Activated CD4-positive, alpha-beta T cell treated with anti-CD3 and anti-CD28 coated beads, Interleukin-2, amount 50 U/mL, for 24 hours (primary cell): ENCODE results near the gene TEX54.
"Not testable (repeated sequence)": the region's sequence is repeated elsewhere in the genome, so short reads cannot be mapped to it uniquely, and the experiment has no call there.

Experiments used
- DNase-seq, 2 donors: peaks; one replicate each; pipeline ENCODE4 v3.0.0-alpha.2; 2020; ENCODE audit warnings: low read depth in 1 of 2, low spot score in 1 of 2

The TEX54 gene

DNA sequence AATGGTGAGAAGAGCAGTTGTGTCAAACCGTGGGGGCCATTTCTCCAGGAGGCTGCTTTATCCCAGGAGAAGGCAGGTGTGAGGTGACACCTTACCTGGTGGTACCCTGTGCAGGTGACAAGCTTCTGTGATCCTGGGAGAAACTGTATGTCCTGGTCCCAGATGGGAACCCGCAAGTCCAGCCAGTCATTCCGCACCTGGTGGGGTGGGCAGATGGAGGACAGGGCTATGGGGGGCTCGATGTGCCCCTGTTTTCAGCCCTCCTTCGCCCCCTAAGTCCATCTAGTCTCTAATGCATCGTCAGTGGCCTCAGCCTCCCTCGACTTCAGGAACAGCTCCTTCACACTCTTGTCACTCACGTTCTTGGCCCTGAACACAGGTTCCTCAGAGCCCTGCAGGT lies 2.7 kb upstream of the TEX54 start:
- no peak for DNase-seq

DNA sequence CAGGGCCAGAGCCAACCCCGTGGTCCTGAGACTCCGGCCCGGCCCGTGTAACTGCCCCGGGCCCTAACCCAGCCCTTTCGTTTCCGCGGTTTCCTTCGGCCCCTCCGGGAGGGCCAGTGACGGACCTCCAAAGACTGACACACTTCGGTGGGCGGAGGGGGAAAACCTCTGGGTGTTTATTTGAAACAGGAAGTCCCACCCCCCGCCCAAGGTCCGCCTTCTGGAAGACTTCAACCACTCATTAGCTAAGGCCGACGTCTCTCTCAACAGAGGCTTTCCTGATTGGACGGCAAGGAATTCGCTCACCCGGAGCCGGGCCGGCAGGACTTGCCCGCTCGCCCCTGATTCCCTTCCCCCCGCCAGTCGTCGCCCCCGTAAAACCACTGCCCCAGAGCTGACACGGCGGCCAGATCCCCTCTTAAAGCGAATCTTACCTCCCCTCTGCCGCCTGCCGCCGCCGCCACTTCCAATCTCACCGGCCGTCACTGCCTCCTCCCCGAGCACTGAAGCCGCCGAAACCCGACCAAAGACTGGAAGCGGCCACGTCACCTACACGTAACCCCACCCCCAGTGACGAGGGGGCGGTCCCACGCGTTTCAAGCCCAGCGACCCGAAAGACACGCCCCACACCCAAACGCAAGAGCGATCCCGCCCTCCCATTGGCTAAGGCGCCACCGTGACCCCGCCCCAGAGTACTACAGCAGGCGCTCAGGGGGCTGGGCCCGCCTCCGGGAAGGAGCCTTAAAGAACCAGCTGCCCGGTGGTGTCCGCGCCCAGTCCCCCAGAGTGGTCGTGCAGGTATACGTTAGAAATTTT lies 913 bp downstream of the TEX54 start, which contains the start of gene STX5:
STX5 (minus strand) TSS at position 532 of the 816 bp plus-strand sequence. CDS start 808 bp downstream, outside the sequence.
- DNase-seq = peak; percentile 99 to 100

DNA sequence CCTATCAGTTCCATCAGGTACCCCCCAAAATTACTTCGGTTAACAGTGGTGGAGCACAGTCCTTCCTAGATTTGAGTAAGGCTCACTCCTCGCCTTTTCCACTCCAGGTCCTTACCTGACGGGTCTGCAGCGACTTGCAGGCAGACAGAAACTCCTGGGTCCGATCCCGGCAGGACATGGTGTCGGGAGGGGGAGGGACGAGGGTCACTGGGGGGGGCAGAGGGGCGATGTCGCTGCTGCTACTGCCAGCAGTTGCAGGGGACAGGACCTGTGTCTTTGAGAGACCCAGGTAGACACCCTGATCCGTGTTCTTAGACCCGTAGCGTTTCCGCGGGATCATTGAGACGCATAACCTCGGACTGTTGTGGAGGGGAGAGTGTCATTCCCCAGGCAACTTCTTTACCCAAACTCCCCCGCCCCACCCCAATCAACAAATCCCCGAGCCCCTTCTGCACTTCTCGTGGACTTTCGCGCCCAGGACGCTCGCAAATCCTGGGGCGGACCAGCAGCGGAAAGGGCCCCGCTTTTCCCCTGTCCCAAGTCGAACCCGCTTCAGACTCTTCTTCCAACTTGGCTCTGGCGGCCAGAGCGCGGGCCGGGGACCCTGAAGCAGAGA lies 1.6 kb downstream of the TEX54 start:
- DNase-seq = no peak

DNA sequence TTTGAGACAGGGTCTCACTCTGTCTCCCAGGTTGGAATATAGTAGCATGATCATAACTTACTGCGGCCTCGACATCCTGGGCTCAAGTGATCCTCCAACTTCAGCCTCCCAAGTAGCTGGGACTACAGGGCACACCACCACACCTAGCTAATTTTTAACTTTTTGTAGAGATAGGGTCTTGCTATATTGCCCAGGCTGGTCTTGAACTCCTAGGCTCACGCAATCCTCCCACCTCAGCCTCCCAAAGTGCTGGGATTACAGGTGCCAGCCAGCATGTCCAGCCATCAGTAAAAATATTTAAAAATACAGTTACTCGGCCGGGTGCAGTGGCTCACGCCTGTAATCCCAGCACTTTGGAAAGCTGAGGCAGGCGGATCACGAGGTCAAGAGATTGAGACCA lies 4.5 kb downstream of the TEX54 start:
- not testable (repeated sequence) for DNase-seq

DNA sequence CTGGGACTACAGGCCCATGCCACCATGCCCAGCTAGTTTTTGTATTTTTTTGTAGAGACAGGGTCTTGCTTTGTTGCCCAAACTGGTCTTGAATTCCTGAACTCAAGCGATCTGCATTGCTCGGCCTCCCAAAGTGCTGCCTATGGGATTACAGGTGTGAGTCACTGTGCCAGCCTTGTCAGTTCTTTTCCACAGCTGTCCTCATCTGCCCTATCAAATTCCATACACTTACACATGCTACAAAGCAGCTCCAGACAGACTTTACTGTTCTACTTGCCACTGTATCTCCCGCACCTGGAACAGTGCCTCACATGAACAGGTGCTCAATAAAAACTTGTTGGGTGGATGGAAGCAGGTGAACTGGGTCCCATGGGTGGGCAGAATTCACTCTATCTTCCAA lies 9.0 kb downstream of the TEX54 start:
- no peak for DNase-seq

DNA sequence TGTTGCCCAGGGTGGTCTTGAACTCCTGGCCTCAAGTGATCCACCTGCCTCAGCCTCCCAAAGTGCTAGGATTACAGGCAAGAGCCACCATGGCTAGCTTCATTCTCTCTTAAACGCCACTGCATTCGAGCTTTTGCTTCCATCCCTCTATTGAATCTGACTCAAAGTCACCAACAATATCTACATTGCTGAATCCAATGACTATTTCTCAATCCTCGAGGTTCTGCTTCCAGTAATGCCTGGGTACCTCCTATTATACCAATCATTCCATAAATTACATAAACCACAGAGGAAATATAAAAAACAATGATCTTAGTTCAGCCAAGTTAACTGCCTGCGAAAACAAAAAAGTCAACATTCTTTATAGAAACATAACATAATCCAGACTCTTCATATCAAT lies 15.5 kb downstream of the TEX54 start:
- no peak for DNase-seq

DNA sequence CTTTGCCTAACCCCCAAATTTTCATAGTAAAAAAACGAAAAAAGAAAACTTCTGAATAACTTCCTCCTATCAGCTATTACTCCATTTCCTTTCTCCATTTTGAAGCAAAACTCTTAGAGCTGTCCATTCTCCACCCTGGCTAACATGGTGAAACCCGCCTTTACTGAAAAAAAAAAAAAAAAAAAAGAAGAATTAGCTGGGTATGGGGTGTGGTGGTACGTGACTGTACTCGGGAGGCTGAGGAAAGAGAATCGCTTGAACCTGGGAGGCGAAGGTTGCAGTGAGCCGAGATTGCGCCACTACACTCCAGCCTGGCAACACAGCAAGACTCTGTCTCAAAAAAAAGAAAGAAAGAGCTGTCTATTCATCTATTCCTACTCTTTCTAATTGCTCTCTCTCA lies 16.1 kb downstream of the TEX54 start:
- no peak for DNase-seq

DNA sequence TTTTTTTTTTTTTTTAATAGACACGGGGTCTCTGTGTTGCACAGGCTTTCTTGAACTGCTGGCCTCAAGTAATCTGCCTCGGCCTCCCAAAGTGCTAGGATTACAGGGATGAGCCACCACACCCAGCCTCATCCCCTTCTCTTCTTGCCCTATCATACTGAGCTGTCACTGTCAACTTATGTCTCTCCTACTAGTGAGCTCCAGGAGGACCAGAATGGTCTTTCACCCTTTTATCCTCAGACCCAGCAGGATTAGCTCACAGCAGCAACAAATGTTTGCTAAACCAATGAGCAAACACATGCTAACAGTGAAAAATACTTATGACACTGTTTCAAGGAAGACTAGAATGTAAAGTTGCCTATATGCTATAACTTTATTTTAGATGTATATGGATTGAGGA lies 21.0 kb downstream of the TEX54 start:
- no peak for DNase-seq

DNA sequence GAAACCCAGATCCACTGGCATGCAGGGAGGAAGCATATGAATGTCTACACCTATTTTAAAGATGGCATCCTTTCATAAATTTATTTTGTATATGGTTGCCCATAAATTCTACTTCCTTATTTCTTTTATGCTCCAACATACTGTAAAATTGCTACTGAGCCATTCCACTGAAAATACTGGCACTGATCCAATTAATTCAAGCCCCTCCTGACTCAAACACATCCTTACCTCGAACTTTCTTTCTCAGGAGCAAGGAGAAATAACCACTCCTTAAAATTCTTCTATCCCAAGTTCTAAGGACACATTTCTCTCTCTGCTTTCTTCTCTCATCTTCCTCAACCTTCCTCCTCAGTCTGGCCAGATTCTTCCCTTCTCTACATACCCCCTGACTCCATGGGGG lies 21.9 kb downstream of the TEX54 start:
- DNase-seq = no peak

DNA sequence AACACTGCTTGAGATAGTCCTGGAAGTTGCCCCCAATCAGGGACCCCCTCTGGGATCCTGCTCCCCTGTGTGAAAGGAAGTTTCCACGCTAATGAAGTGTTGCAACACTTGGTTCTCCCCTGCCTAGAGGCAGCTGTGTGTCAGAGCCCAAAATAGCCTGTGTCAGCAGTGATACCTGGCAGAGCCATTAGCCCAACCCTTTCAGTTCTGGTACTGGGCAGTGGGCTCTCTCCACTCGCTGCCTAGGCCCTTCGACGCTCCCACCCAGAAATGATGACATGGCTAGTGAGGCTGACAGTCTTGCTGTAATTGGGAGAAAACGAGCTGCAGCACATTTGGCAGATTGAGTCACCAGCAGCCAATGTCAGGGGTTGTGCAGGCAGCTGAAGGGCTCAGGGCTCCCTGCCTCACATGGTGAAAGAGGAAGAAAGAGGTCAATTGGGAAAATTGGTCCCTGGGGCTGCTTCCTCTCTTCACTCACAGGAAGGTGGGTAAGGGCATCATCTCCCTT lies 26.0 kb downstream of the TEX54 start:
- DNase-seq = no peak

DNA sequence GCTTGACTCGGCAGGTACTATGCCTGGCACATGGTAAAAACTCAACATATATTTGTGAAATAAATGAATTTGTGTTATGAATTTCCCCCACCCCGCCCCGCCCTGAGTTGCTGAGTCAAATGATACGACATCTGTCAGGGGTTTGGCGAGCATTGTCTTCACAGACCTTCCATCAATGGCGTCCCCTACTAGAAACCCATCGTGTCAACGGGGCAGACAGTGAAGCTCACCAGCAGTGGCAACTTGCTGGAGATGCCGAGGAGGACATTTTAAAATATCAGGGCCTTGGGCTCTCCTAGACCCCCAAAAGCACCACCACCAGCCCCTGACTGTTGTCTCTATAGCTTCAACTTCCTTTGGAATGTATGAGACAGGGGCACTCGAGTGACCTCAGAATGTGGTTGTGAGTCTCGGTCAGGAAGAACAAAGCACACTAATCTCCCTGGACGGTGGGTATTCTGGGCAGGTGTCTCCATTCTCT lies 26.6 kb downstream of the TEX54 start:
- DNase-seq = no peak

DNA sequence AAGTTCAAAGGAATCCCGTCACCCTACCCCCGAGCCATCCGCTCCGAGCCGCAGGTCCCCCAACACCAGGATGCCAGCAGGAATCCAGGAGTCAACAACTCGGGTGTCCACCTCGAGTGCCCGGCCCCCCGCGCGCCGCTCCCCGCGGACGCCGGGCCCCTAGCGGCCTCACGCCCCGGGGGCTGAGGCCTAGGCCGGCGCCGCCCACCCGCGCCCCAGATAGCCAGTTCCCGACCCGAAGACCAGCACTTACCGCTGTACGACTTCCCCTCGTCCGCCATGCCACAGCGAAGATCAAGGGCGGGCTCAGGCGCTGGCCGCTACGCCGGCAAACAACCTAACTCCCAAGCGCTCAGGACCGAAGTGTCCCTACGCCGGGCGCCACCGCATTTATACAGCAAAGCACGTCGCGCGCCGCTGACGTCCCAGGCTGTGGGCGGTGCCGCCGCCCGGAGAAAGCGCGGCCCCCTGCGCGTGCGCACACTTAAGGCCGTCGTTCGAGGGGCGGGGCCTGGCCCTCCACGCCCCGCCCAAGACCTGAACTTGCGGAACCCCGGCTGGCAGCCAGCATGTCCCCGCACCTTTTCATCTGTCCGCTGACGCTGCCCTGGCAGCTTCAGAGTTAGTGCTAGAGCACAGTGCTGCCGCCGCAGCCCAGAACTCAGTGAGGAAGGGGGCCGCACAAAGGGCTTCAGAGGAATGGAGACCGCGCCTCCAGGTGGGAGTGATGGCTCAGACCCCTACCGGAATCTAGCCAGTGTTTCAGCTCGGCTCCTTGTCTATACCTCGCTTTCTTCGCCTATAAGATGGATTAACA lies 27.4 kb downstream of the TEX54 start, which contains the start of gene NXF1:
NXF1 (minus strand) TSS at position 365 of the 817 bp plus-strand sequence; CDS start at position 281, 84 bp downstream.
- peak; percentile 92 to 96 for DNase-seq

DNA sequence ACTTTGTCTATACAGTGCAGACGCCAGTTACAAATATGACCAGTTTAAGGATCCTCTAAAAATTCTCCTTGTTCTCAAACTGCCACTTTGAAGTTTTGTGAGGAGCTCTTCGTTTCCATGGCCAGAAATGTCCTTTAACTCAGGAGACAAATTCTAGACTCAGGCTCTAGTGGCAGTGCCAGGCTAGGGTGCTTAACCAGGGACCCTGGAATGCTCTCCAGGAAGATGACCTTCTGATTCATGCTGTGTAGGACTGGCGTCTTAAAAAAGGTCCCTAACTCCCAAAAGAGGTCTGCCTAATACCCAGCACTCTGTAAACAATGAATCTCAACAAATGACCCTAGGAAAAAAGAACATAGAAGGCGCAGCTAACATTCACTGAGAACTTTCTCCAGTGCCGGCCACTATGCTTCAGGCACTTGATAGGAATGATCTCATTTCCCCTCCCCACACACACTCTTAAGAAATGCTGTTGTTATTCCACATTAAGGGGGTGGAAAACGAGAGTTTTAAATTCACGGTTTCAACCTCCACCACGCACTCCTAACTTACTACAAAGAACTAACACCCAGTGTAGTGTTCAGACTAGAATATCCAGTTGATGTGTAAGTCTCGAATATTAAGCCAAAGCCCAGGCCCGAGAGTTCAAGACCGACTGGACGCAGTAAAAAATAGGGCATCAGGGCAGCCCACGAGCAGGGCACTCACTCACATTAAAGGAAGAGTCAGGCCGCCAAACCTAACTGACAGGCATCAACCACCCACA lies 28.1 kb downstream of the TEX54 start:
- DNase-seq = peak in 1 of 2 donors; percentile 27

DNA sequence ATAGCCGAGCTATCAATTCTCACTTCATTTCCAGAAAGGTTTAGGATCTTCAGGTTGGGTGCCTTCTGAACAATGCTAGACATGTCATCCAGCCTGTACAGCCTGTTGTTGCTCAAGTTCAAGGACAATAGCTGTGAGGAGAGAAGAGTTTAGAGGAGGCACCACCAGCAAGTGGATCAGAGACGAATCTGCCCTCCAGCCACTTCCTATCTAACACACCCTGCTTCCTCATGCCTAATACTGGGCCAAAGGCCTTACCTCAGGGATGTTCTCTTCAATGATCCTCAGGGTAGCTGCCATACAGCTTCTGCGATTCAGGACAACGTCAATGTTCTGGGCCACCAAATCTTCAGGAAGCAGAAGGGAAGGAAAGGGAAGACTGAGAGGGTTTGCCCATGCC lies 31.6 kb downstream of the TEX54 start:
- DNase-seq = no peak

DNA sequence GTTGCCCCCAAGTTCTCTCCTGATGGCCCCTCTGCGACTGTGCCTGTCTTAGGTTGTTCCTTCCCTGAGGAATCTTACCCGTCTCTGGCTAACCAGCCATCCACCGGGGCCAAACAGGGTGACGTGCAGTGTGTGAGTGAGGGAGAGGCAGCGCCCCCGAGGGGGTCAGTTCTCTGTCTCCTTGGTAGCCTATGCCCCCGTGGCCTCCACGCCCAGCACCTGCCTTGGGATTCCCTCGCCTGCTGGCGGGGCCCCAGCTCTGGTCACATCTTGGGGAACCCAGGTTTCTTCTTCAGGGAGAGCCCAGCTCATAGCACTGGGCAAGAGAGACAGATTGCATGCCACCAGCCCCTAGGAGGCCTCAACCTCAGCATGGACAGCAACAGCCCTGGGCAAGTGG lies 33.2 kb downstream of the TEX54 start:
- DNase-seq = no peak

DNA sequence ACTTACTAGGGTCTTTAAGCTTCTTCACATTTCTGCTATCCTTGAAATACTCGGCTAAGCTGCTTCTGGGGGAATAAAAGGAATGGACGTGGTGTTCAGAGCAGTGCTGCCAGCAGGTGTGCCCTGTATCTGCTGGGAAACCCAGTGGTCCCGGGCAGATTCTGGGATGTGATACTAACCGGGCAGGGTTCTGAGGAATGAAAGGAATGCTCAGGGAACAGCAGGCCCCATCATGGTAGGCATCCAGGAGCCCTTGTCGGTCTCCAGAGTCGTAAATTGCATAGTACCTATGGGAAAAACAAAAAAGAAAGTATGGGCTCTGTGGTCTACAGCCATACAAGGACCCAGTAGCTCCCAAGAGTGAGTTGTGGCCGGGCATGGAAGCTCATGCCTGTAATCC lies 36.4 kb downstream of the TEX54 start:
- no peak for DNase-seq

DNA sequence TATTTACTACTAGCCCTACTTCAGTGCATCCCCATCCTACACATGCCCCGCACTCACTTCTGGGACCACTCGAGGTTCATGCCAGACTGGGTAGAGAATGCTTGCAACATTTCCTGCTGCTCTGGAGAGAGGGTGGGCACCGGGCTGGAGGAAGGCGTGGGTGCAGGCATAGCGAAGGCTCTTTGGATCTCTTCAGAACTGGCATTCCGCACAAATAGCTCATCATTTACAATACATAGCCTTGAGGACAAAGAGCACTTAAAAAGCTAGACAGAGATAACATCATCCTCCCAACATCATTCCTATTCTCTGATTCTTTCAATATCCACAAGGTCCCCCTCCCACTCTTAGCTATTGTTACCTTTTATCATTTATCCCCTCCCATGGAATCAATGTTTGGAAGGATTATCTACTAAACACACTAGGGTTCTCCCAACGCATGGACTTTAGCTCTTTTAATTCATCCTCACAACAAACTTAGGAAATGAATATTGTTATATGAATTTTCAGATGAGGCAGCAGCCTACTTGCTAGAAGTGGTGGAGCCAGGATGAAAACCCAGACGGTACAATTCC lies 38.4 kb downstream of the TEX54 start:
- DNase-seq = no peak

DNA sequence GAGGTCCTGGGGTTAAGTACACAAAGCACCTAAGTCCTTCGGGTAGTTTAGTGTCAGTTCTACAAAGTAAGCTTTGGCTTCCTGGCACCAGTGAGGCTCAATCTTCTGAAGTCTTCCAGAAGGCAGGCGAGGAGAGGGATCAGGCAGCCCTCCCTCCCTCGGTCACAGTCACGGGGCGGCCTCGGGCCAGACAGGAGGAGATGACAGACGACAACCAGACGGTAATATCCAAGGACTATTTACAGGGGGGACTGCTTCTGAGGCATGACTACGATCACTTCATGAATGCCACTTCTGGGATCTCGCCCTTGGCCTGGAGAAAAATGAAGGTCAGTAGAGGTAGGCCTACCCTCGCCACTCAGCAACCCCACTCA lies 40.5 kb downstream of the TEX54 start:
- DNase-seq = no peak

DNA sequence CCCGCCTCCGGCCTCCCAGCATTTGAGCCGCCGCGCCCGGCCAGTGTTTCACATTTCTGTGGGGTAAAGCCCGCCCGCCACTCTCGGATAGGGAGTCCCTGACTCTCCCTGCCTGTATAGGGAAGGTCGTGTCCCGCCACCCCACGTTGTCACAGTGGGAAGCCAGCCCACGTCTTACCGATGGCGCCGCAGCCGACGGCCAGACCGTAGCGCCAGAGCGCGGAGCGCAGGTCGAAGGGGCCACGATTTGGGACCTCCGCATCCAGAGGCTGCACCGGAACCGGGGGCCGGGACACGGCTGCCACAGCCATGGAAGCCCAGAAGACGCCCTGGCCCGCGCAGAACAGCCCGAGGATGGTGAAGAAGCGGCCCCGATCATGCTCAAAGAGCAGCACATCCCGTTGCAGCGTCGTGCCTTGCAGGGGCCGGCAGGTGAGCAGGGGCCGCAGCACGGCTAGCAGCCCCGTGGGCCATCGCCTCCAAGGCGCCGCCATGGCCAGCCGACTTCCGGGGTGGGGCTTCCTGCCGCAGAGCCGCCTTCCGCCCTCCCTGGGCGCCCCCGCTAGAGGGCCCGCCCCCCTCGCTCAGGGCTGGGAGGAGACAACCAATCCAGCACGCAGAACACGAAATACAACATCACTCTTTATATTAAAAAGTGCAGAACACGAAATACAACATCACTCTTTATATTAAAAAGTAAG lies 41.0 kb downstream of the TEX54 start, which contains the start of gene TMEM223:
TMEM223 (minus strand) TSS at position 506 of the 701 bp plus-strand sequence; CDS start at position 494, 12 bp downstream.
- DNase-seq = peak; percentile 71 to 85

DNA sequence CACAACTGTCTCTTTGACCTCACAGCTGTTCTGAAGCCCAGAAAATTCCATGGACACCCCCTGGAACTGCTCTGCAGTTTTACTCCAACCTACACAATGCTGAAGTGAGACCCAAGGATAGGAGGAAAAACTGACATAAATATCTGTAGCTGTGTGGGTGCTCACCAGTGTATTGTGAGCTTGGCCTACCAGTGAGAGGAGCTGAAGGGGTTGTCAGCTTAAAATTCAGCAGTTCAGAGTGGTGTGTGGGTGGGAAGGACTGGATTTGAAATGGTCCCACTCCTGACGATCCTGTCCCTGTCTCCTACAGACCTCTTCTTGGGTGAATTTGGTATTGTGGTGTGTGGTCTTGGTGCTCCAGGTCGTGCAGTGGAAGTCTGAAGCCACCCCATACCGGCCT lies 43.1 kb downstream of the TEX54 start:
- no peak for DNase-seq
